HCT116 (cell line): ENCODE measurements around the gene NDUFS7.

Experiments used
- CTCF ChIP-seq, 3 experiments: fragments of 200-600 bp in 1 of 3; sonication (generic) in 1 of 3; IDR thresholded peaks in 2 of 3; conservative IDR thresholded peaks in 1 of 3; 2 replicates each; pipeline ENCODE4 v1.5.1; 2012 to 2017; ENCODE audit warnings: low read depth in 2 of 3, low read length in 2 of 3, antibody characterized with exemption in 1 of 3, borderline replicate concordance in 1 of 3, control low read depth in 1 of 3, mild to moderate bottlenecking in 1 of 3, mixed read lengths in 1 of 3, mixed run types in 1 of 3, moderate library complexity in 1 of 3; ENCODE audit not compliant: insufficient read depth in 1 of 3
- TCF7L2 ChIP-seq: IDR thresholded peaks from 2 replicates; pipeline ENCODE4 v1.7.0; 2011; ENCODE audit warnings: borderline replicate concordance, inconsistent platforms; ENCODE audit not compliant: insufficient read depth, insufficient read length; ENCODE audit errors: extremely low read depth

GRCh38 chr19:1412323-1412923 lies 28.7 kb downstream of the NDUFS7 start:
- TF ChIP-seq TCF7L2, result no peak
- TF ChIP-seq CTCF (IDR thresholded peaks at IDR 0.05 in 2 of 3, conservative IDR thresholded peaks at IDR 0.05 in 1 of 3; ENCODE audit: borderline replicate concordance in 1 of 3, insufficient read depth in 1 of 3, low read depth in 2 of 3, low read length in 2 of 3), result no peak
